HepG2 (cell line): ENCODE data around the gene MRPL50. TPM values are rescaled to one million over a fixed set of nuclear protein-coding genes. Genes with fewer than 3 reads are reported as not detected.

ENCODE experiments used
- CBX1 ChIP-seq: IDR thresholded peaks from one replicate; pipeline ENCODE4 v1.6.1; 2016; ENCODE audit warnings: antibody characterized with exemption, low read depth
- CCDC6 ChIP-seq: sonication (generic); formaldehyde crosslinking; IDR thresholded peaks from 2 replicates; pipeline ENCODE4 v1.8.1; 2022; ENCODE audit warnings: mild to moderate bottlenecking, missing genetic modification reagents, moderate library complexity
- DNMT1 ChIP-seq: sonication (generic); formaldehyde crosslinking; IDR thresholded peaks from 2 replicates; pipeline ENCODE4 v1.5.1; 2020; ENCODE audit warnings: mild to moderate bottlenecking, missing genetic modification reagents
- DR1 ChIP-seq: sonication (generic); formaldehyde crosslinking; IDR thresholded peaks from 2 replicates; pipeline ENCODE4 v1.8.0; 2021; ENCODE audit warnings: mild to moderate bottlenecking, missing genetic modification reagents, inconsistent platforms
- HNRNPUL1 ChIP-seq: fragments of 200-400 bp; formaldehyde crosslinking; IDR thresholded peaks from 2 replicates; pipeline ENCODE4 v1.6.1; 2017; ENCODE audit warnings: low read depth, mild to moderate bottlenecking, low read length, moderate library complexity
- KAT2B ChIP-seq: fragments of 150-350 bp; IDR thresholded peaks from 2 replicates; pipeline ENCODE4 v1.6.1; 2014; ENCODE audit warnings: low read depth, low read length, borderline replicate concordance
- MED1 ChIP-seq: sonication (generic); formaldehyde crosslinking; IDR thresholded peaks from 2 replicates; pipeline ENCODE4 v1.4.0; 2020; ENCODE audit warnings: missing genetic modification reagents
- NBN ChIP-seq: fragments of 450-650 bp; conservative IDR thresholded peaks from 2 replicates; pipeline ENCODE4 v1.6.1; 2017
- PCBP1 ChIP-seq: fragments of 200-400 bp; formaldehyde crosslinking; IDR thresholded peaks from 2 replicates; pipeline ENCODE4 v1.6.1; 2017; ENCODE audit warnings: mild to moderate bottlenecking, low read depth, low read length, borderline replicate concordance
- POGZ ChIP-seq: sonication (generic); formaldehyde crosslinking; IDR thresholded peaks from 2 replicates; pipeline ENCODE4 v1.4.0; 2020; ENCODE audit warnings: mild to moderate bottlenecking, missing genetic modification reagents
- TARDBP ChIP-seq: sonication (generic); formaldehyde crosslinking; IDR thresholded peaks from 2 replicates; pipeline ENCODE4 v1.8.0; 2022; ENCODE audit warnings: mild to moderate bottlenecking, missing genetic modification reagents
- TP53 ChIP-seq: sonication (generic); formaldehyde crosslinking; conservative IDR thresholded peaks from 2 replicates; pipeline ENCODE4 v1.4.0; 2020; ENCODE audit warnings: missing genetic modification reagents
- YY1 ChIP-seq: IDR thresholded peaks from 2 replicates; pipeline ENCODE4 v1.6.1; 2011; ENCODE audit warnings: low read length, low read depth, moderate library complexity, mild to moderate bottlenecking; ENCODE audit not compliant: insufficient read depth, insufficient replicate concordance
- ZC3H4 ChIP-seq: sonication (generic); formaldehyde crosslinking; IDR thresholded peaks from 2 replicates; pipeline ENCODE4 v1.4.0; 2020; ENCODE audit warnings: missing genetic modification reagents, borderline replicate concordance
- ZEB1 ChIP-seq: IDR thresholded peaks from 2 replicates; pipeline ENCODE4 v1.6.1; 2012; ENCODE audit warnings: mild to moderate bottlenecking, low read depth, inconsistent platforms; ENCODE audit not compliant: insufficient replicate concordance
- ZFP1 ChIP-seq: IDR thresholded peaks from 2 replicates; pipeline ENCODE4 v1.6.1; 2016
- ZNF138 ChIP-seq: sonication (generic); formaldehyde crosslinking; IDR thresholded peaks from 2 replicates; pipeline ENCODE4 v1.5.0; 2020; ENCODE audit warnings: mild to moderate bottlenecking, low read depth, missing genetic modification reagents
- ZNF263 ChIP-seq: sonication (generic); formaldehyde crosslinking; IDR thresholded peaks from 2 replicates; pipeline ENCODE4 v1.4.0; 2020; ENCODE audit warnings: missing genetic modification reagents
- ZNF350 ChIP-seq: sonication (generic); formaldehyde crosslinking; IDR thresholded peaks from 2 replicates; pipeline ENCODE4 v1.4.0; 2020; ENCODE audit warnings: mild to moderate bottlenecking, low read depth, missing genetic modification reagents, borderline replicate concordance
- ZNF629 ChIP-seq: sonication (generic); formaldehyde crosslinking; conservative IDR thresholded peaks from 2 replicates; pipeline ENCODE4 v1.5.0; 2020; ENCODE audit warnings: missing genetic modification reagents
- ZNF660 ChIP-seq: sonication (generic); formaldehyde crosslinking; IDR thresholded peaks from 2 replicates; pipeline ENCODE4 v1.5.1; 2020; ENCODE audit warnings: mild to moderate bottlenecking, low read depth, missing genetic modification reagents, borderline replicate concordance
- ZNF775 ChIP-seq: sonication (generic); formaldehyde crosslinking; IDR thresholded peaks from 2 replicates; pipeline ENCODE4 v1.4.0; 2020; ENCODE audit warnings: missing genetic modification reagents, mild to moderate bottlenecking, moderate library complexity, borderline replicate concordance
- polyA plus RNA-seq, 8 experiments: library from polyadenylated mRNA; depleted of rRNA in 3 of 8; stranded (reverse) in 7 of 8; unstranded in 1 of 8; fragments of >200 nt; fragmentation: Illumina TruSeq in 4 of 8; extraction: Trizol in 4 of 8; gene quantifications; 2 replicates each; pipeline versions ENCODE4 v1.2.1 to v1.2.3, GENCODE V29; 2011 to 2016; ENCODE audit warnings: low read depth in 4 of 8, missing spikeins in 1 of 8, mixed read lengths in 1 of 8; ENCODE audit not compliant: insufficient read depth in 1 of 8
- total RNA-seq, 5 experiments: library from RNA; depleted of rRNA; stranded (reverse); fragments of >200 nt; fragmentation: Illumina TruSeq; extraction: Trizol; gene quantifications; 2 replicates each; pipeline ENCODE4 v1.2.3, GENCODE V29; 2016; ENCODE audit warnings: low read depth in 1 of 5
- TF ChIP-seq, protein P1 (sequence below): sonication (generic); formaldehyde crosslinking; IDR thresholded peaks from 2 replicates; pipeline ENCODE4 v1.4.0; 2020; ENCODE audit warnings: missing genetic modification reagents
- TF ChIP-seq, protein P2 (sequence below): sonication (generic); formaldehyde crosslinking; IDR thresholded peaks from 2 replicates; pipeline ENCODE4 v1.4.0; 2020; ENCODE audit warnings: missing genetic modification reagents
- TF ChIP-seq, protein P3 (sequence below): sonication (generic); formaldehyde crosslinking; IDR thresholded peaks from 2 replicates; pipeline ENCODE4 v1.8.1; 2023; ENCODE audit warnings: mild to moderate bottlenecking, moderate library complexity, missing genetic modification reagents

The MRPL50 gene
- total and polyA plus RNA-seq, 2 of the 13 experiments (the other 11 are each of a cell fraction or from before 2014, with no cell fraction given) = 37.1 to 70.0 TPM

DNA sequence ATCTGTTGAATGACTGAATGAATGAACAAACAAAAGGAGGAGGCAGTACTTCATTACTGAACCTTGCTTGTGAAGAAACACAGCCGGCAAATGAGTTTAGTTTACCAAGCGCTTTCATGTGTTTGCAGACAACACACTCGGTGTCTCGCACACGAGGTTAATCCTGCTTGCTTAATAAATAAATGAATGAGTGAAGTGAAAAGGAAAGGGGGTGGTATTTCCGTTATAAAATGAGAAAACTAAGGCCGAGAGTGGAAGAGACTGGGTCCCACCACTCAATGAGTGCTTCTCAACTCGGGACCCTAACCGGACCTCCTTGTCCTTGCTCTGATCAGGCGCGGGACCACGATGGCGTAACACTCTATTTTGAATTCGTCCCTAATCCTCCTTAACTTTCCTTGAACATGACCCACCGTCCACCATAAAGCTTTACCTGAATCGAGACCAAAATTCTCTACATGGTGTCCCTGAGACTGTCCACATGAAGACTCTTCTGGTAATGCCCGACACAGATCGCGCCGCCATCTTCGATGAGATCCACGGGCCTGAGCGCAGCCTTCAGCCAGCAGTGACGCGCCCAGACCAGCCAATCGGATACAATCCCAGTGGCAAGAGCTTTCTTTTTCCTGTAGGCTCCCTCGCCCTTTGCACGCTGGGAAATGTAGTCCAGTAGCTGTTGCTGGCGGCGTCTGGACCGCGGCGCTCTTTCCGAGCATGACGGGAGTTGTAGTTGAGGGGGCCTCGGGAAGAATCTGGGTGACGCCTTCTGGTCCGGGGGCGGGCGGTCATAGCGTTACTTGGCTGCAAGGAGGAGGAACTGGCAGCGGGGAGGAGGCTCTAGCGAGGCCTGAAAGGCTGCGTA is at the start of gene MRPL50, which contains the start of gene ZNF189 (continued):
- TF ChIP-seq, protein P1, sequence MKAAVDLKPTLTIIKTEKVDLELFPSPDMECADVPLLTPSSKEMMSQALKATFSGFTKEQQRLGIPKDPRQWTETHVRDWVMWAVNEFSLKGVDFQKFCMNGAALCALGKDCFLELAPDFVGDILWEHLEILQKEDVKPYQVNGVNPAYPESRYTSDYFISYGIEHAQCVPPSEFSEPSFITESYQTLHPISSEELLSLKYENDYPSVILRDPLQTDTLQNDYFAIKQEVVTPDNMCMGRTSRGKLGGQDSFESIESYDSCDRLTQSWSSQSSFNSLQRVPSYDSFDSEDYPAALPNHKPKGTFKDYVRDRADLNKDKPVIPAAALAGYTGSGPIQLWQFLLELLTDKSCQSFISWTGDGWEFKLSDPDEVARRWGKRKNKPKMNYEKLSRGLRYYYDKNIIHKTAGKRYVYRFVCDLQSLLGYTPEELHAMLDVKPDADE = no peak
- TF ChIP-seq ZFP1 (CRISPR knock-in tag) (no peak; the same call in 1 of the 2 replicates), ZNF775 (CRISPR knock-in tag) (no peak), TARDBP (CRISPR knock-in tag) (peak; percentile 93), MED1 (CRISPR knock-in tag) (peak; percentile 67), POGZ (CRISPR knock-in tag) (peak; percentile 88), ZEB1 (no peak), YY1 (peak; percentile 96), ZNF138 (CRISPR knock-in tag) (no peak; the same call in 1 of the 2 replicates), ZNF263 (CRISPR knock-in tag) (peak; percentile 50; the same call in 1 of the 2 replicates), ZNF660 (no peak), DNMT1 (no peak), TP53 (CRISPR knock-in tag) (peak; percentile 64; the same call in 1 of the 2 replicates), CCDC6 (CRISPR knock-in tag) (peak; percentile 87; the same call in 1 of the 2 replicates), ZNF350 (peak; percentile 83), HNRNPUL1 (no peak), PCBP1 (peak; percentile 75; the same call in 1 of the 2 replicates), ZC3H4 (CRISPR knock-in tag) (no peak), DR1 (CRISPR knock-in tag) (no peak; the same call in 1 of the 2 replicates), NBN (no peak), CBX1 (peak; percentile 73), ZNF629 (CRISPR knock-in tag) (0 out of 2 replicates have a peak, but pooled peaks have one; percentile 10), KAT2B (no peak)
- TF ChIP-seq, protein P2, sequence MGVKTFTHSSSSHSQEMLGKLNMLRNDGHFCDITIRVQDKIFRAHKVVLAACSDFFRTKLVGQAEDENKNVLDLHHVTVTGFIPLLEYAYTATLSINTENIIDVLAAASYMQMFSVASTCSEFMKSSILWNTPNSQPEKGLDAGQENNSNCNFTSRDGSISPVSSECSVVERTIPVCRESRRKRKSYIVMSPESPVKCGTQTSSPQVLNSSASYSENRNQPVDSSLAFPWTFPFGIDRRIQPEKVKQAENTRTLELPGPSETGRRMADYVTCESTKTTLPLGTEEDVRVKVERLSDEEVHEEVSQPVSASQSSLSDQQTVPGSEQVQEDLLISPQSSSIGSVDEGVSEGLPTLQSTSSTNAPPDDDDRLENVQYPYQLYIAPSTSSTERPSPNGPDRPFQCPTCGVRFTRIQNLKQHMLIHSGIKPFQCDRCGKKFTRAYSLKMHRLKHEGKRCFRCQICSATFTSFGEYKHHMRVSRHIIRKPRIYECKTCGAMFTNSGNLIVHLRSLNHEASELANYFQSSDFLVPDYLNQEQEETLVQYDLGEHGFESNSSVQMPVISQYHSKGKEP (CRISPR knock-in tag) = peak; percentile 28; the same call in 1 of the 2 replicates
- TF ChIP-seq, protein P3, sequence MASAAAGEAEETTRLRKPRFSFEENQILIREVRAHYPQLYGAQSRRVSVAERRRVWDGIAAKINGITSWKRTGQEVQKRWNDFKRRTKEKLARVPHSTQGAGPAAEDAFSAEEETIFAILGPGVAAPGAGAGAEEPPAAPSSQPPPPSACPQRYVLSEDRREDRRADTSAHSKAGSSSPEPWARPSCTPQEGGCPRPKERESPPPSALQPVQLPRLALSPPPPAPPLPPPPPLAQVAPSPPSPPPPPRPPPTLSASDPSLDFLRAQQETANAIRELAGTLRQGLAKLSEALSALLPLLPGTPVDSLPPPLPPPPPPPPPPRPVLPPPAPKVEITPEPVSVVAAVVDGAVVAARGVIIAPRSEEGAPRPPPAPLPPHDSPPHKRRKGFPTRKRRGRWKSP (CRISPR knock-in tag) = peak; percentile 83
